SIG-M5 (cell line): ENCODE data around the gene ZNF318.
"Not testable (repeated sequence)": the region's sequence is repeated elsewhere in the genome, so short reads cannot be mapped to it uniquely, and the experiment has no call there.

Source experiments
- DNase-seq: peaks from one replicate; lab custom pipeline; 2025; lab: John Stamatoyannopoulos, UW

Gene ZNF318

DNA sequence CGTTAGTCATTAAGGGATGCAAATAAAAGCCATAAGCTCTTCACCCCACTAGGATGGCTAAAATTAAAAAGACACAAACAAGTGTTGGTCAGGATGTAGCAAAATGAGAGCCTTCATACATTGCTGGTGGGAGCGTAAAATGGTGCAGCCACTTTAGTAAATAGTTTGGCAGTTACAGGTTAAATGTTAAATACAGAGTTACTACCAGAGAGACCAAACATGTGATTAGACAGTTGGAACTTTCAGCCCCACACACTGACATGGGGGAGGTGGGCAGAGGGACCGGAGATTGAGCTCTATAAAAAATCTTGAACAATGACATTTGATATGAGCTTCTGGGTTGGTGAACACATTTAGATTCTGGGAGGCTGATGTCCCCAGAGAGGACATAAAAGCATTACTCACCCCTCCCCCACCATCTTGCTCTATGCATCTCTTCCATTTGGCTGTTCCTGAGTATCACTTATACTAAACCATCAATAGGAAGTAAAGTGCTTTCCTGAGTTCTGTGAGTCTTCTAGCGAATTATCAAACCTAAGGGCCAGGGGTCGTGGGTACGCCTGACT lies 20.4 kb upstream of the ZNF318 start:
- DNase-seq: no peak

DNA sequence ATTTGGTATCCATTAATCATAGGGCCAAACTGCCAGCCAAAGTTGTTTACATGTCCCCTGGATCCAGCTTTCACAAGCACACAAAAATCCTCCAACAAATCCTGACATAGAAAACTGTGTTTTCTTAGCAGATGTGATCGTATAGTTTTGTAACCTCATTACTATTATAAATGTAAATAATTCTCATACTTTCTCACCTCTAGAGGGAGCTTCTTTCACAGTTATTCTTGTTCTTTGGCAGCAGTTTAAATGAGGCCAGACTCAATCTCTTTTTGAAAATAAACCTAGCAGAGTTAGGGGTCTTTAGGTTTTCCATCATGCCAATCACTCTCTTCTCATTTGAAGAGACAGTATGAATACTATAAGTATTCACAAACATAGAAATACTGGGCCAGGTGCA lies 17.0 kb upstream of the ZNF318 start:
- no peak for DNase-seq

- DNase-seq: no peak
Observed at GRCh38 chr6:43383021-43383667, 13.7 kb upstream of the ZNF318 start.

DNA sequence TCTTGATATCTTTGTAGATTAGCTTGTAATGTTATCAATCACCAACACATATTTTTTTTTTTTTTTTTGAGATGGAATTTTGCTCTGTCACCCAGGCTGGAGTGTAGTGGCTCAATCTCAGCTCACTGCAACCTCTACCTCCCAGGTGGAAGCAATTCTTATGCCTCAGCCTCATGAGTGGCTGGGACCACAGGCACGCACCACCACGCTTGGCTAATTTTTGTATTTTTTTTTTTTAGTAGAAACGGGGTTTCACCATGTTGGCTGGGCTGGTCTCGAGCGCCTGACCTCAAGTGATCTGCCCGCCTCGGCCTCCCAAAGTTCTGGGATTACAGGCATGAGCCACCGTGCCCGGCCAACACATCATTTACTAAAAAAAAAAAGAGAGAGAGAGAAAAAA lies 11.4 kb upstream of the ZNF318 start:
- not testable (repeated sequence) for DNase-seq

- no peak for DNase-seq
Observed at GRCh38 chr6:43378631-43379030, 9.2 kb upstream of the ZNF318 start.

DNA sequence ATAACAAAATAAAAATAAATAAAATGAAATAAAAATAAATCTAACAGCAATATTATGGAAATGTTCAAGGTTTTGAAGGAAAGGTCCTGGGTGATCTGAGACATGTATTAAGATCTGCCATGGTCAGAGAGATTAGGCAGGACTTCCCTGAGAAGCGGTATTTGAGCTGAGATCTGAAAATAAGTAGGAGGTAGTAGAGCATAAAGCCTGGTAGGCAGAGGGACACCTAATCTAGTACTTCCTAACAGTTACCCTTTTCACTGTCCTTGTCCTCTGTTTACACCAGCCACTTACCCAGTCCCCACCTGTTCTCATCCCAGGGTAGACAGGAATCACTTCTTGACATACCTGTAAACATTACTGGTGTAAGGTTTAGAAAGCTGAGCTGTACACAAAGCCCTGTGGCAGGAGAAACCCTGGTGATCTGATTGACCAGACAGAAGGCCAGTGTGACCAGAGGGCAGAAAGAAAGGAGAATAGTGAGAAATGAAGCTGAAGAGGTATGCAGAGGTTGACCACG lies 8.3 kb upstream of the ZNF318 start:
- DNase-seq: no peak

- DNase-seq: no peak
Observed at GRCh38 chr6:43376551-43376981, 7.1 kb upstream of the ZNF318 start.

DNA sequence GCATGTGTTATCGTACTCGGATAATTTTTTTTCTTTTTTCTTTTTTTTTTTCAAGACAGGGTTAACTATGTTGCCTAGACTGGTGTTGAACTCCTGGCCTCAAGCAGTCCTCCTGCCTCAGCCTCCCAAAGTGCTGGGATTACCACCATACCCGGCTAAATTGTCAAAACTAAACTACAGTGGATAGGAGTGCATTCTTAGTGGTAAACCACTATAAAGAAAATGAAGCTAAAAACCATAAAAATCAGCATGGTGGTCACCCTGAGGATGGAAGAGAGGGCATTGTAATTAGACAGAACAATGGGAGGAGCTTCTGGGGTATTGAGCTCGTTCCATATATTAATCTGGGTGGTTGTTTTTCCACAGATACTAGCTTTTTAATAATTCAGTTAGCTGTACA lies 6.2 kb upstream of the ZNF318 start:
- no peak for DNase-seq

DNA sequence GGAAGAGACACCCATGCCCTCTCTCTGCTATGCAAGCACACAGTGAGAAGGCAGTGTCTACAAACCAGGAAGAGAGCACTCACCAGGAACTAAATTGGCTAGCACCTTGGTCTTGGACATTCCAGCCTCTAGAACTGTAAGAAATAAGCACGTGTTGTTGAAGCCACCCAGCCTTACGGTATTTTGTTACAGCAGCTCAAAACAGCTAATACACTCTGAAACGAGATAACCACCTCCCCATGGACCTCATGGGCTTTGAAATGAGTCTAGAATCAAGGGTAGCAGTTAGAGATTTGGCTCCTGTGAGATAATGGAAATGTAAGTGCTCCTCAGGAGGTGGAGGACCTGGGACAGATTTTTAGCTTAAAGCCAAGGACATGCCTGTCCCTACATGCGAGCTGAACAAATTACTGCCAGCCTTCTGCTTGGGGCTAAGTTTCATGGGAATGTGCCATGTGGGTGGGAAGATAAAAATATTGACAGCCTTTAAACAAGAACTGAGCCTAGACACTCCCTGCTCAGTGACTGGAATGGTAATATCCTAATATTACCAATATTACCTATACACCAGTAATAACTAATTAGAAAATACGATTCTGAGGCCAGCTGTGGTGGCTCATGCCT lies 3.9 kb upstream of the ZNF318 start:
- DNase-seq: no peak

DNA sequence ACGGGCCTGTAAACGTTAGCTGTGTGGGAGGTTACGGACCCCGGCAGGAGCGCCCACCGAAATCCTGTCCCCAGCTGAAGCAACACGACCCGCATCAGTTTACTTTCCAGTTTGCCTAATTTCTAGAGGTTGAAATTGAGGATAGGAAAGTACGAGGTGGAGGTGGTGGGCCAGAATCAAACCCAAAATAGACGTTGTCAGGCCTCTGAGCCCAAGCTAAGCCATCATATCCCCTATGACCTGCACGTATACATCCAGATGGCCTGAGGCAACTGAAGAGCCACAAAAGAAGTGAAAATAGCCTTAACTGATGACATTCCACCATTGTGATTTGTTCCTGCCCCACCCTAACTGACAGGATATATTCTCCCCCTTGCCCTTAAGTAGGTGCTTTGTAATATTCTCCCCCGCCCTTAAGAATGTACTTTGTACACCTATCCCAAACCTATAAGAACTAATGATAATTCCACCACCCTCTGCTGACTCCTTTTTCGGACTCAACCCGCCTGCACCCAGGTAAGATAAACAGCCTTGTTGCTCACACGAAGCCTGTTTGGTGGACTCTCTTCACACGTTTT lies 645 bp upstream of the ZNF318 start:
- DNase-seq: not testable (repeated sequence)

GRCh38 chr6:43368259-43369160 lies 937 bp downstream of the ZNF318 start:
- no peak for DNase-seq

DNA sequence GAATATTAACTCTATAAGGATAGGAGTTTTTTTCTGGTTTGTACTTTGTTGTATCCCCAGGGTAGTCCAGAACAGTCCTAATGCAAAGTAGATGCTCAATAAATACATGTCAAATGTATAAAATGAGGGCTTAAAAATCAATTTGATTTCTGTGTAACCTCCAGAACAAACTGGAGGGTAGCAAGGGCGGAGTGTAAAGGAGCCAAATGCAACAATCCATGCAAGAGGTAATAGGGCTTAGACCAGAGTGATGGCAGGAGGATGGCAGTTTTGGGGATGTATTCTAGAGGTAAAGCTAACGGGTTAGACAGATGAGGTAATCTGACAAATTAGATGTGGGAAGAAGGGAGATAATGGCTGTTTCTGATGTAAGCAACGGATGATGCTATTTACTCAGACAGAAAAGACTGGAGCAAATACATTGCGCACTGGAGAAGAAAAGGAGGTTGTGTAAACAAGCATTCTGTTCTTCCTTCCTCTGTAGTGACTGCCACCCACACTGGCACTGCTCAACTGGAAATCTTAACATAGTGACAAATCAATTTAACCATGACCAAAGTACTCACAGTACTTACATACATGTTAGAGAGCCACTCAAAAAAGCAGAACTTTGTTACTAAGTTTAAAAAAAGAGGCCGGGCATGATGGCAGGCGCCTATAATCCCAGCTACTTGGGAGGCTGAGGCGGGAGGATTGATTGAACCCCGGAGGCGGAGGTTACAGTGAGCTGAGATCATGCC lies 2.0 kb downstream of the ZNF318 start:
- DNase-seq: no peak

GRCh38 chr6:43361269-43361668 lies 8.2 kb downstream of the ZNF318 start:
- no peak for DNase-seq

DNA sequence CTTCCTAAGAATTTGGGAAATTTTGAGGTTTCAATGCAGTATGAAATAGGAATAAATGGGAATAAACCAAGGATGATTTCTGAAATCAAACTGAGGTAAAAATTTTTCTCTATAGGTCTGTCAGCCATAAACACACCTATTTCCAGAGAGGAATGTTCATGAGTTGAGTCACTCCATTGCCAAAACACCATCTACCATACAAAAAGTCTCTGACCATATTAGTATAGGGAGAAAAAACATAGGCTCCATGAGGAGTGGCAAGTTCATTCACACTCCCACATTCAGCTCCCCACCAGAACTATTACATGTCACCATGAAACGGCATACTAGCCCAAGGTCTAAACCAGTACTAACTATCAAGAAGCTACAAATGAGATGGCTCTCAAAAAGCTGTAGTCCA lies 9.6 kb downstream of the ZNF318 start:
- DNase-seq: no peak

DNA sequence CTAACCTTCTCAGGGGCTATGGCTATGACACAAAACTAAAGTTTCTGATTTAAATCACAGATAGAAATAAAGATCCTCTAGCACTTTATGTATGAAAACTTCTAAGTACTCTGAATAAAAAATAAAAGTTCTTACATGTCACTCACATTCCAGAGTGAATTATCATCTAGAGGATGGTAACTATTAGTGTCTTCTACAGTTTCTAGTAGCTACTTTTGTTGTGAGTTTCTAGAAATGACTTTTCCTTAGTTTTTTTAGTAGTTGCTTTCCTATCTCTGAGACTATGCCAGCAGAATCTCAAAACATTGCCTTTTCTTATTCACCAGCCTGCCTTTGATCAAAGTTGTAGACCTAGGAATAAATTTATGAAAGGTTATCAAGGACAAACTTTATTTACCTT lies 10.1 kb downstream of the ZNF318 start:
- DNase-seq: no peak

DNA sequence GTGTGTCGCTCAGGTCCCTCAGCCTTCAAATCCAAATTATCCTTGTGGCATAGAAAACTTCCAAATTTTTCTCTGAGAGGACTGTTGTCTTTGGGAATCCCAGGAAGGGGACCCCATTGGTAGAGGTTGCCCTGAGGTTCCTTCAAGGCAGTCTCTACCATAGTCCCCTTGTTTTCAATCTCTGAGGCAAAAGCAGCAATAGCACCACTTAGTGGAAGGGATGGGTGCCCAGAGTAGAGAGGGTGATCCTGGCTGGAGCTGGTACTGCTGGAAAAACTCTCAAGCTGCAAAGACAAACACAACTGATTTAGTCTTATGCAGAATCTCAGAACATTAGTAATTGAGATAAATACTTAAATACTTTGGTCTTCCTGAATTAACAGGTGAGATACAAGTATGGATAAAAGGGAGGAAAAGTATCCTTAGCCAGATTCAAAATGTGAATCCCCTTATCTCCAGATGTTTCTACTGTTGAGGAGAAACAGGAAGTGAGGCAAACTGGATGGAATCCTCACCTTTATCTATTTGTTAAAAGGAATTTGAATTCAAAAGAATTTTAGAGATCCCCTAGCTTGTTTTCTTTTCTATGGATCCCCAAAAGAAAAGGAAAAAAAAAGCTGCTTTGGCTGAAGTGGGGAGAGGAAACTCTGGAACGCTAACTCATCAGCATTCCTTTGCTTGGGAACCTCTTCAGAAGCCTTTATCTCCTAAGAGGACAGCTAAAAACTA lies 13.4 kb downstream of the ZNF318 start:
- no peak for DNase-seq

GRCh38 chr6:43351951-43352350 lies 17.5 kb downstream of the ZNF318 start:
- DNase-seq: not testable (repeated sequence)

DNA sequence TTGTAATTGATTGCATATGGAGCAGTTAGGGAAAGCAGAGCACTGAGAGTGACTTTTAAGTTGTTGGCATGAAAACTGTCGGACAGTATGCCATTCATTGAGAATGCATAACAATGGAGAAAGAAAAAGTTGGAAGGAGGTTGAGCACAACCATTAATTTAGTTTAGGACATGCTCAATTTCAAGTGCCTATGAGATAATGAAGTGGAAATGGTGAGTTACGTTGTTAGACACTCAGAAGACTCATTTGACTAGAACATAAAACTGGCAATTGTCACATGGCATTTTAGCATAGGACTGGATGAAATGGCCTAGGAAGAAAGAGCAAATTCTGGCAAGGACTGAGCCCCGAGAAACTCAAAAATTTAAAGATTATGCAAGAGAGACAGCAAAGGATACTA lies 22.0 kb downstream of the ZNF318 start:
- DNase-seq: no peak

- no peak for DNase-seq
Observed at GRCh38 chr6:43347021-43347420, 22.4 kb downstream of the ZNF318 start.

DNA sequence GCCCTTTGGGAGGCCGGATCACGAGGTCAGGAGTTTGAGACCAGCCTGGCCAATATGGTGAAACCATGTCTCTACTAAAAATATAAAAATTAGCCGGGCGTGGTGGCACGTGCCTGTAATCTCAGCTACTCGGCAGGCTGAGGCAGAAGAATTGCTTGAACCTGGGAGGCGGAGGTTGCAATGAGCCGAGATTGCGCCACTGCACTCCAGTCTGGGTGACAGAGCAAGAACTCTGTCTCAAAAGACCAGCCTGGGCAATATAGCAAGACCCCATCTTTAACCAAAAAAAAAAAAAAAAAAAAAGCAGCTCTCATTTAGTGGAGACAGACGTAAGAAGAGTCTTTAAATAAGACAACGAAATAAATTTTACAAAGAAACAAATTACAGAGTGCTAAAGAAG lies 23.2 kb downstream of the ZNF318 start:
- not testable (repeated sequence) for DNase-seq

- DNase-seq: no peak
Observed at GRCh38 chr6:43339168-43339567, 30.3 kb downstream of the ZNF318 start.
